BLaER1 (cell line): ENCODE measurements around the gene TRAK1.
A peak's percentile ranks its signal among the peaks of the same experiment; 100 is the strongest.

Experiments
- H3K27ac ChIP-seq: shearing (Covaris generic); formaldehyde crosslinking; 2 replicates; pipeline ENCODE4 v1.8.1; 2022
- H3K27me3 ChIP-seq: shearing (Covaris generic); formaldehyde crosslinking; 2 replicates; pipeline ENCODE4 v1.8.1; 2022
- H3K36me3 ChIP-seq: shearing (Covaris generic); formaldehyde crosslinking; 2 replicates; pipeline ENCODE4 v1.8.1; 2022
- H3K4me1 ChIP-seq: shearing (Covaris generic); formaldehyde crosslinking; 2 replicates; pipeline ENCODE4 v1.8.1; 2022
- H3K4me2 ChIP-seq: shearing (Covaris generic); formaldehyde crosslinking; 2 replicates; pipeline ENCODE4 v1.8.1; 2022
- H3K4me3 ChIP-seq: shearing (Covaris generic); formaldehyde crosslinking; 2 replicates; pipeline ENCODE4 v1.8.1; 2022
- H3K9ac ChIP-seq: shearing (Covaris generic); formaldehyde crosslinking; 2 replicates; pipeline ENCODE4 v1.8.1; 2022
- H3K9me3 ChIP-seq: shearing (Covaris generic); formaldehyde crosslinking; 2 replicates; pipeline ENCODE4 v1.8.1; 2022
- H4K20me1 ChIP-seq: shearing (Covaris generic); formaldehyde crosslinking; 2 replicates; pipeline ENCODE4 v1.8.1; 2022
- Cebpa-rat ChIP-seq: shearing (Covaris generic); IDR thresholded peaks from 2 replicates; pipeline ENCODE4 v1.8.1; 2022

The TRAK1 gene

DNA sequence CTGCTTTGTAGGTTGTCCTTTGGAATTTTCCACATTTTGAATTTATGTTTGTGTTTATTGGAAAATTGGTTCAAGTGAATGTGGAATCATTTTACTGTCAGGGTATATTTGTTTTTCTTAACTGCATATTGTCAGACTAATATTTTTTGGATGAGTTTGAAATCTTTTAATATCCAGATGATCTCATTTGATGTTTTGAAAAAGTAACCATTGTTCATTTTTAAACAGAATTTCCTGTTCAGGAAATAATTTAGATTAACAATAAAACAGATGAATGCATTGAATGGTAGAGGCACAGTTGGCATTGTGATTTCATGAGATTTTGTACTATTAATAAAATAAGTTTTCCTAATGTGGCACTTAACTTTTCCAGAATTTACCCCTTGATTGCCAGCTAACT, 15.5 kb downstream of the TRAK1 start:
- Histone ChIP-seq H3K4me1 (peaks cover 12% of the 10 kb centered on the region), H4K20me1 (peaks cover 51% of the 10 kb centered on the region), H3K9me3 (peaks cover 21% of the 10 kb centered on the region), H3K9ac (no peak overlapping the region), H3K4me2 (no peak overlapping the region), H3K27me3 (no peaks in the 10 kb centered on the region), H3K4me3 (no peak overlapping the region), H3K36me3 (peaks cover 58% of the 10 kb centered on the region), H3K27ac (no peak overlapping the region)
- no peak for TF ChIP-seq Cebpa-rat

DNA sequence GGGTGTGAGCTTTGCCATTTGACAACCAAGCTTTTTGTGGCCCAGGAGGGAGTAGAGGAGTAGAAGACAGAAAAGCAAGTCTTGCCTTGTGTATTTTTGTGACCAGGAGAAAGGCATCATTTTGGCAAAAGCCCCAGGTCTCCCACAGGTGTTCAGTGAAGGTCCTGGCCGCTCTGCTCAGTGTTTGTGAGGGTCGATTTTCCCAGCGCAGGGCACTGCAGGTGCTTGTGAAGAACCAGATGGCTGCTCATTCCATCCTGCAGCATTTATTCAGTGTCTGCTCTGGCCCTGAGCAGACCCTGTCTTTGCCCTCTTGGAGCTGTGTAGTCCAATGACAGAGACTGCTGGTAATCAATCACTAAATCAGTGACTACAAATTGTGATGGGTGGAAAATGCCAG, 19.5 kb downstream of the TRAK1 start:
- H3K4me3 ChIP-seq, result no peak overlapping the region
- H3K27me3 ChIP-seq, result no peaks in the 10 kb centered on the region
- TF ChIP-seq Cebpa-rat, result no peak
- H3K9me3 ChIP-seq, result no peaks in the 10 kb centered on the region
- no peak overlapping the region for H3K4me2 ChIP-seq
- H4K20me1 ChIP-seq, result peaks cover 57% of the 10 kb centered on the region
- peaks cover 35% of the 10 kb centered on the region for H3K36me3 ChIP-seq
- H3K27ac ChIP-seq, result no peak overlapping the region
- no peak overlapping the region for H3K9ac ChIP-seq
- H3K4me1 ChIP-seq, result no peaks in the 10 kb centered on the region

DNA sequence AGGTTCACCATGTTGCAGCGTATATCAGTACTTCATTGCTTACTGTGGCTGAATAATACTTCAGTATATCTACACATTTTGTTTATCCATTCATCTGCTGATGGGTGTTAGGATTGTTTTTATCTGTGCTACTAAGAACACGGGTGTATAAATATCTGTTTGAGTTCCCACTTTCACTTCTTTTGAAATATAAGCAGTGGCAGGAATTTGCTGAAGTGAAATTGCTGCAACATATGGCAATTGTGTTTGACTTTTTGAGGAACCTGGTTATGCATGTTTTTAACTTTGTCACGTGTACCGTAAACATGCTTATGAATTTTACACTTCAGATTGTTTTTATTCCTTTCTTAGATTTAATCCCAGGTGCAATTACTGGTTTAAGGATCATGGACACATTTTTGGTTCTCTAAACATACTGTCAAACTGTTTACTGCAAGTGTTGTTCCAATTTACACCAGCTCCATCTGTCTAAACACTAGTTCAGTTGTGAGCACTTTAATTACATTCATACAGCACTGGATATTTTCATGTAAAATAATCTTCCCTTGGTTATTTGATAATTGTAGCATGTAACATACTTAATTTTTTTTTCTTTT, 23.1 kb downstream of the TRAK1 start:
- H3K27me3 ChIP-seq, result no peaks in the 10 kb centered on the region
- H3K4me1 ChIP-seq, result peaks cover 22% of the 10 kb centered on the region
- no peak overlapping the region for H3K4me2 ChIP-seq
- no peaks in the 10 kb centered on the region for H3K9me3 ChIP-seq
- H3K4me3 ChIP-seq, result no peak overlapping the region
- H4K20me1 ChIP-seq, result peaks cover 77% of the 10 kb centered on the region
- no peak overlapping the region for H3K9ac ChIP-seq
- H3K36me3 ChIP-seq, result peaks cover 21% of the 10 kb centered on the region
- TF ChIP-seq Cebpa-rat, result no peak
- H3K27ac ChIP-seq, result no peak overlapping the region

DNA sequence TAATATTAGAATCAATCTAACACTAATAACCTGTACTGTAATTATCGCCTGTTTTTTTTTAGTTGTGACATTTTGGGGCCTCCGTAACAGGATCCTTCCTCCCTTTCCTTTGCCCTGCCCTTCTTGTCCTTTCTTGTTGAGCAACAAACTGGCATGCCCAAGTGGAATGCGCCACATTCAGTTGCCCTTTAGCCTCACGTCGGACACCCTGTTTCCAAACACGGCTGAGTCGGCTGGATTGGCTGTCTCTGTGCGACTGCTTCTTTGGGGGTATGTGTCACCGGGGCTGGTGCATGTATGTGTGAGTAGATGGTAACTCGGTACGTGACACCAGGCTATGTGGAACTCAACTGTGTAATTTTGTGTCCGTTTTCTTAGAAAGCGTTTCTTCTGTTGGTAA, 24.1 kb downstream of the TRAK1 start:
- no peak overlapping the region for H3K9ac ChIP-seq

DNA sequence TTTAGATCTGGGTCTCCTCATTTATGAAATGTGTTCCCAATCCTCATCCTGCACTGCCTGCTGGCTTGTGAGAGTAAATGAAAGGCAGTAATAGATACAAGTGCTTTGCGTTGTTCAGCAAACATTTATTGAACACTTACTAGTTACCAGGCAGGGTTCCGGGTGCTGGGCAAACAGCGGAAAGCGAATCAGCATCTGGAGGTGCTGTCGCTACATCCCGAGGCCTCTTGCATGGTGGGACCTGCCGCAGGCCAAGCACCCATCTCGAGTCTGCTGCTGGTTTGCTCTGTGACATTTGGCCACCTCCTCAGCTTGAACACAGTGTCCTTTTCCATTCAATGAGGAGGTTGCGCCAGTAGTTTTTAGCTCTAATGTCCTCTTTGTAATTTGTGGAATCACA, 24.8 kb downstream of the TRAK1 start:
- Histone ChIP-seq H3K4me2 (no peak overlapping the region), H3K27ac (no peak overlapping the region), H3K27me3 (no peaks in the 10 kb centered on the region), H3K9me3 (no peaks in the 10 kb centered on the region), H4K20me1 (peaks cover 81% of the 10 kb centered on the region), H3K36me3 (peaks cover 16% of the 10 kb centered on the region), H3K4me3 (no peak overlapping the region), H3K9ac (no peak overlapping the region), H3K4me1 (peaks cover 28% of the 10 kb centered on the region)
- TF ChIP-seq Cebpa-rat, result no peak

More for the DNA sequence above, 24.1 kb downstream of the TRAK1 start:
- Histone ChIP-seq H3K27ac (no peak overlapping the region), H3K4me1 (peaks cover 28% of the 10 kb centered on the region), H3K36me3 (peaks cover 21% of the 10 kb centered on the region), H3K4me3 (no peak overlapping the region), H4K20me1 (peaks cover 81% of the 10 kb centered on the region), H3K9me3 (no peaks in the 10 kb centered on the region), H3K27me3 (no peaks in the 10 kb centered on the region), H3K4me2 (no peak overlapping the region)
- no peak for TF ChIP-seq Cebpa-rat

DNA sequence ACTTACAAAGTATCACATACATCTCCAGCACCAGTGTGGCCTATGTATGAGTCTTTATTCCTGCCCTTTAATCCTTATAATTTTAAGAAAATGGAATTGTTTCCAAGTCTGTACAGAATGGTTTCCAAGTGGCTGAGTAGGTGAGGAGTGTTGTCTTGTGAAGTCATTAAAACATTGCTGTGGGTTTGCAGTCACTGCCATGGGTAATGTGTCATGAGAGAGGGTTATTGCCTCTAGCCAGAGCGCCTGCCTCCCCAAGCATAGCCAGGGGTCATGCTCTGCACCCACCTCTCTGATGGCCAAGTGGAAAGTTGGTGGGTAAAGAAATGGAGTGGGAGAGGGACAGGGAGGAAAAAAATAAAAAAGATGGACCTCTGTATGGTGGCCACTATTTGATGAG, 25.3 kb downstream of the TRAK1 start:
- TF ChIP-seq Cebpa-rat, result no peak
- Histone ChIP-seq H3K4me3 (no peak overlapping the region), H4K20me1 (peaks cover 81% of the 10 kb centered on the region), H3K27me3 (no peaks in the 10 kb centered on the region), H3K9ac (no peak overlapping the region), H3K4me1 (peaks cover 28% of the 10 kb centered on the region), H3K9me3 (no peaks in the 10 kb centered on the region), H3K27ac (no peak overlapping the region), H3K4me2 (peak overlapping the region; percentile 13; the same call in 1 of the 2 replicates), H3K36me3 (peaks cover 13% of the 10 kb centered on the region)

DNA sequence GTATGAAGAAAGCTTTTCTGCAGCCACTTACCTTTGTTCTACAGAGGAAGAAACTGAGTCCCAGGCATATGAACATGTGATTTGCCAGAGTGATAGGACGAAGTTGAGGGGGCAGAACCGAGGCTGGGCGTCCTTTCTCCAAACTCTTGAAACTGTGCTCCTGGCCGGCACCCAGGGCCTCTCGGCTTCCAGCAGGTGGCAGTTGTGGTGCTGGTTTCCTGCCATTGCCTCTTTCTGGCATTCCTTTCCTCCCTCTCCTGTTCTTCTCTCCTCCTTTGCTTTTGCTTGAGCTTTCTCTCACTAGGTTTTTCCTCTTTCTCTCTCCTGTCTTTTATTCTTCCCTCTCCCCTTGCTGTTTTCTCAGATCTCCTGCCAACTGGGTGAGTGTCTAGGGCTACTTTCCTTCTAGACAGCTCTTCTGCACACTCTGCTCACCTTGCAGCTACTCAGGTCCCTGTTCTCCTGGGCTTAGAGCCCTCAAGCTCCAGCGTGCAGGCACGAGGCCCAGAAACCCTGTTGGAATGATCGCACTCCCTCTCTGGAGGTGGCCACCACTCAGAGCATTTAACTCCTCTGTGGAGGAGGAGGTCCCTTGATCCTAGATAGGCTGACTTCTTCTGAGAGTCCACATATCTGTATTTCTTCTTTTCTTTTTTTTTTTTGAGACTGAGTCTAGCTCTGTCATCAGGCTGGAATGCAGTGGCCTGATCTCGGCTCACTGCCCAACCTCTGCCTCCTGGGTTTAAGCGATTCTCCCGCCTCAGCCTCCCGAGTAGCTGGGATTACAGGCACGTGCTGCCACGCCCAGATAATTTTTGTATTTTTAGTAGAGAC, 26.2 kb downstream of the TRAK1 start:
- no peak for TF ChIP-seq Cebpa-rat
- peak overlapping the region; percentile 13; the same call in 1 of the 2 replicates for H3K4me2 ChIP-seq
- H3K9me3 ChIP-seq, result no peaks in the 10 kb centered on the region
- peaks cover 28% of the 10 kb centered on the region for H3K4me1 ChIP-seq
- H4K20me1 ChIP-seq, result peaks cover 90% of the 10 kb centered on the region
- H3K9ac ChIP-seq, result no peak overlapping the region
- H3K27ac ChIP-seq, result no peak overlapping the region
- no peaks in the 10 kb centered on the region for H3K27me3 ChIP-seq
- H3K36me3 ChIP-seq, result peaks cover 13% of the 10 kb centered on the region
- no peak overlapping the region for H3K4me3 ChIP-seq

DNA sequence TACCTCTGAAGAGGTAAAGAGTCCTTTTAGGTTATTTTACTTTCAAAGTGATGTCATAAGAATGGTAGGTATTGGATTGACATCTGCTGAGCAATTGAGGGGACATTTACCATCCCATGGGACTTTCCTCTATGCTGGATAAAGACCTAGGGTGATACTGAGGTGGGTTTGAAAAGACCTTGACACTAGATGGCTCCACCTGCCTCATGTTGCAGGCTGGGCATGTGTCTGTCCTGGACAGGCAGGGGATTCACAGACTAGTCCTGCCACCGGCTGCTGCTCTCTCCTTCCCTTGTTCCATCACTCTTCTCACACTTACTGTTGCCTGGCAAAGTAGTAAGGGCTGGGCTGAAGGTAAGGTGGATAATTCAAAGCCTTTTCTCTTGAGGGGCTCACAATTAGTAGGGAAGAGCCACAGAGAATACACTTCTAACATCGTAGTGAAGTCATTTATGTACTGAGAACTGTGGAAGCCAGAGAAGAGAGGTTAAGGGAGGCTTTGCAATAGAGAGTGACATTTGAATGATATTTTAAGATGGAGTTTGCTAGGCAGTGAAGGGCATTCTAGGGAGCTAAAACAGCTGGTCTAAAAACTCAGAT, 27.7 kb downstream of the TRAK1 start:
- no peak overlapping the region for H3K4me3 ChIP-seq
- H4K20me1 ChIP-seq, result peaks cover 100% of the 10 kb centered on the region
- no peaks in the 10 kb centered on the region for H3K9me3 ChIP-seq
- H3K9ac ChIP-seq, result no peak overlapping the region
- no peak overlapping the region for H3K27ac ChIP-seq
- H3K36me3 ChIP-seq, result peaks cover 23% of the 10 kb centered on the region
- TF ChIP-seq Cebpa-rat, result no peak
- H3K4me1 ChIP-seq, result peaks cover 41% of the 10 kb centered on the region
- no peak overlapping the region for H3K4me2 ChIP-seq
- H3K27me3 ChIP-seq, result no peaks in the 10 kb centered on the region

DNA sequence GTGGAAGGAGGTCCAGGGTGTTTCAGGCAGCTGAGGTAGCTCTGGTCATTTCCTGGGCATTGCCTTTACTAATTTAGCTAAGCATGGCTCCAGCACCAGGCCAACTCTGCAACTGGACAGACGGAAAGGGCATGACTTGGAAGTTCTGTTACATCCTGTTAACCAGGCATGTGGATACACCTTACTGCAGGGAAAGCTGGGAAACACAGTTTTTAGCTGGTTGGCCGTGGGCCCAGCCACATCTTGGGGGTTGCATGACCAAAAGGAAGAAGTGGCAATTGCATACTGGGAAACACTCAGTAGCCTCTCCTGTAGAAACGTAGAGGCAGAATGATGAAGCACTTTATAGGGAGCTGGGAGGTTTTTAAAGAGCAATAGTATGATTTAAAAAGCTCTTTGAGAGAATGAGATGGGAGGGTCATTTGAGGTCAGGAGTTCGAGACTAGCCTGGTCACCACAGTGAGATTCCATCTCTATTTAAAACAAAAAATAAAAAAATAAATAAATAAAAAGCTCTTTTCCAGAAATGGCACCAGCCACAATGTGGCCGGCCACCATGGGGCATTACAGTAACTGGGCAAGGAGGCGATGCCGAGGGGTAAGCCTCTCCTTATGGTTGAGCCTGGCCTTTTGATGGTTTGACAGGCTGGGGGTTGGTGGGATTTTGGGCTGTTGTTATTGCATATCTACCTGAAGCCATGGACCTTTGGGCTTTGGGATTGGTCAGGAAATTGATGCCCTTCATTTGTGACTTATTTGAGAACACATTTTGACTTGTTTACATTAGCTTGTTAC, 28.6 kb downstream of the TRAK1 start:
- no peak for TF ChIP-seq Cebpa-rat
- H3K4me2 ChIP-seq, result no peak overlapping the region
- H3K9me3 ChIP-seq, result no peaks in the 10 kb centered on the region
- H3K27ac ChIP-seq, result no peak overlapping the region
- H4K20me1 ChIP-seq, result peaks cover 100% of the 10 kb centered on the region
- no peaks in the 10 kb centered on the region for H3K27me3 ChIP-seq
- H3K9ac ChIP-seq, result no peak overlapping the region
- peaks cover 44% of the 10 kb centered on the region for H3K4me1 ChIP-seq
- H3K4me3 ChIP-seq, result no peak overlapping the region
- H3K36me3 ChIP-seq, result peaks cover 32% of the 10 kb centered on the region
